Loucy (cell line): ENCODE measurements around the gene ZBTB16.

Source experiments
- CTCF ChIP-seq: fragments of 200-600 bp; sonication (generic); conservative IDR thresholded peaks from 2 replicates; pipeline ENCODE4 v1.5.1; 2014; ENCODE audit warnings: mild to moderate bottlenecking, antibody characterized with exemption, low read length
- EZH2phosphoT487 ChIP-seq: fragments of 200-600 bp; IDR thresholded peaks from 2 replicates; pipeline ENCODE4 v1.6.1; 2018; ENCODE audit warnings: antibody characterized with exemption, mild to moderate bottlenecking, moderate library complexity, borderline replicate concordance

- TF ChIP-seq CTCF (no peak), EZH2phosphoT487 (no peak)
Observed at GRCh38 chr11:114110952-114111947, 51.7 kb downstream of the ZBTB16 start.
